GM21515 (cell line): Measurements from ENCODE around the gene EIF1.

Experiments used
- ATAC-seq: cut with Tn5 transposase; IDR thresholded peaks from one replicate; pipeline ENCODE4 v1.9.1; 2021; ENCODE audit not compliant: unreplicated experiment

The EIF1 gene

DNA sequence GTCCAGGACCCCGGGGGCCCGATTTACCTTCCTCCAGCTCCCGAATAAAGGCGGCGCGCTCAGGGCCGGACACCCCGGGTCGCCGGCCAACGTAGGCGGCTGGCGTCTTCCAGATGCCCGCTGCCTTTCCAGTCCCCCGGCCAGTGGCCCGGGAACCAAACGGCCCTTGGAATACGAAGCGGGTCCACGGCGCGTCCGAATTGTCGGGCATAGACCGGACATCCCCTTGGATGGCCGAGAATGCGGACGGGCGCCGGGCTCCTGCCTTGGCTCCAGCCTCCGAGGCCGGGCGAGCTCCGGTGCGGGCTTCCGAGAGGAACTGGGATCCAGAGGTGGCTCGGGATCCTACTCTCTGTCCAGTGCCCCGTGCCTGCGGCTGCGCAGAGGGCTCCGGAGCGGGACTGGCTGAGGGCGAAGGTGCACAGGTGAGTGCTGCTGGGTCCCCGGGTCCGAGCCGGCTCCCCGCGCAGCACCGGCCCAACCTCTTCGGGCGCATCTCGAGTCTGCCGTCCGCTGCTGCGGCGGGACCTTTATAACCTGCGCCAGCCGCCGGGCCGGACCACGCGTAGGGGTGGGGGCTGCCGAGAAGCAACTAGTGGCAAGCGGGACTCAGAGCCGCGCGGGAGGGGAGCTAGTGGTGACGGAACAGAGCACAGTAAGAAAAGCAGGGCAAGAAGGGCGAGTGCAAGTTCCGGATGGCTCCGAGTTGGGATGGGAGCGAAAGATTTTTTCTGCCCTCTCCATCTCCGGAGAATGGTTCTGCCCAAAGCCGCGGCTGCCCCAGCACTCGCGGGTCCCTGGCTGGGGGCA is 45.7 kb downstream of the EIF1 start, which contains the start of gene HAP1:
TSS of gene HAP1 (minus strand) at position 505 of the 810 bp plus-strand sequence. CDS start at position 496, 9 bp downstream.
- ATAC-seq = no peak

DNA sequence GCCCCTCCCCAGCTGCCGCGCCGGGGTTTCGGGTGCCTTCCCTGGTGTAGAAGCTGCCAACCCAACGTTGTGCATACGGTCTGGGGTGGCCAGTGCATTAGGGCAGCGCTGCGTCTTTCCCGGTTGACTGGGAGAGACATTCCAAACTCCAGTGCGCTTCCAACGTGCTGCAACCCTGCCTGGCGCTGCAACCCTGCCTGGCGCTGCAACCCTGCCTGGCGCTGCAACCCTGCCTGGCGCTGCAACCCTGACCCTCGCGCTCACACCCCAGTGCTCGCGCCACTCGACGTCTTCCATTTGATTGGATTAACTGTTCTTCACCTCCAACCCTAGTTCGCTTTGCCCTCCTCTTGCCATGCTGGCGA is 46.2 kb downstream of the EIF1 start:
- no peak for ATAC-seq

DNA sequence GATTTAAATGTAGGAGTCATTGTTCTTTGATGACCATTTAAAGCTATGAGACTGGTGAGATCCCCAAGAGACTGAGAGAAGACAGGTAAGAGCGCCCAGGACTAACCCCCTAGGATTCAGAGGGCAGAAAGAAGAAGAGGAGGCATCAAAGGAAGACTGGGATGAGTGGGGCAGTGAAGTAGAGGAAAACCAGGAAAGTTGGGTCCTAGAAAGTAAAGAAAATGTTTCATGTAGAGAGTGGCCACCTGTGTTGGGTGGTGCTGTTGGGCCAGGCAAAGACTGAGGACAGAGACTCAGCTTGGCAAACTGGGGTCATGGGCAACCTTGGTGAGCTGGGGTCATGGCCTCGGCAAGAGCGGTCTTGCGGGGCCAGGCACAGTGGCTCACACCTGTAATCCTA is 47.1 kb downstream of the EIF1 start:
- no peak for ATAC-seq

DNA sequence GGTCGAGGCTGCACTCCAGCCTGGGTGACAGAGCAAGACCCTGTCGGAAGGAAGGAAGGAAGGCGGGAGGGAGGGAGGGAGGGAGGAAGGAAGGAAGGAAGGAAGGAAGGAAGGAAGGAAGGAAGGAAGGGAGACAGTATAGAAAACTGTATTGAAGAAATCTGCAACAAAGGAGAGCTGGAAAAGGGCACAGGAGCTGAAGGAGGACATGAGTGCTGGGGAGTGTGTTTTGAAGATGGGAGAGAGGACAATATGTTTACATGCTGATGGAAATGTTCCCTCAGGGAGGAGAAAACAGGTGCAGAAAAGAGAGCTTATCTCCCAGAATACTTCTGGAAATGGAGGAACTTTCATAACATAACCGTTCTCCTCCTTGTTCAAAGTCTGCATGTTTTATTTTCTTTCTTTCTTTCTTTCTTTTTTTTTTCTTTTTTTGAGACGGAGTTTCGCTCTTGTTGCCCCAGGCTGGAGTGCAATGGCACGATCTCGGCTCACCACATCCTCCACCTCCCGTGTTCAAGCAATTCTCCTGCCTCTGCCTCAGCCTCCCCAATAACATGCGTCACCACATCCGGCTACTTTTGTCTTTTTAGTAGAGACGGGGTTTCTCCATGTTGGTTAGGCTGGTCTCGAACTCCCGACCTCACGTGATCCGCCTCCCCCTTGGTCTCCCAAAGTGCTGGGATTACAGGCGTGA is 48.4 kb downstream of the EIF1 start:
- no peak for ATAC-seq

DNA sequence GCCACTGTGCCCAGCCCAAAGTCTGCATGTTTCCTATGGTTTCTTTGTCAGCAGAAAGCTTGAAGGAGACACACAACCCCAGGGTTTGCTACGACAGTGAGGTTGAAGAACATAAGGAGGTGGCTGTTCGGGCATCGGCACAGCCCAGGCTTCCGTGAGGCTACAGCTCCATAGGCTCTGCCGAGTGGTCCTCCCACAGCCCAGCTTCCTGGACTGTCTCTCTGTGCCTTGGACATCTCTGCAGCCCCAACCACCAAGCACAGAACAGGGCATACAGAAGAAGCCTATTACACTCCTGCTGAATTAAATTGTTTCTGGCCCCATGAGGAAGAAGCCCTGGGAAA is 49.0 kb downstream of the EIF1 start:
- no peak for ATAC-seq

DNA sequence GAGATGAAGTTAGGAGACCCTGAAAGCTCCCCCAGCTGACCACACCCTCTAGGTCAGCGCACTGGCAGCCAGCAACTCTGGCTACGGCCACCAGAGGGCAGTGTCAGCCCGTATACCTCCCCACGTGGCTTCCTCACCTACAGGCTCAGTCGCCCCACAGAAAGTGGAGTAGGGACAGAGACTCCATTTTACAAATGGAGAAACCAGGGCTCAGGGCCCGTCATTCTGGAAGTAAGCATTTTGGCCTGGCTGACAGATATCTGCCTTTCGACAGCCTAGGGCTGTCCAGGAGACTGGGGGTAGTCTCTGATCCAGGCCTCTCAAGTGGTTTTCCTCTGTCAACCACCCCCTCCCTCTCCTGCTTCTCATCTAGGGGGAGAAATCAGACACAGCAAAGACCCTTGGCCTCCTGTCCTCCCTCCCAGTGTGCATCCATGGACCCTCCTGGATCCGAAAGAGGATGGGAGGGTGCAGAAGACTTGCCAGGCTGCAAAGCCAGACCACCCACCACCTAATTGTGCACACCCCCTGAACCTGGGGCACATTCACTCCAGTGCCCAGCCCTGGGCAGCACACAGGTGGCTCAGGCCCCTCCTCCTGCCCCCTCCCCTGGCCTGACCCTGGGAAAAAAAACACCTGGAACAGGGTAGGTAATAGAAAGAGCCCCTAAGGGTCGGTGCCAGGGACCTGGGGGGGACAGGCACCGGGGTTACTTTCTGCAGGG is 49.6 kb downstream of the EIF1 start:
- no peak for ATAC-seq

DNA sequence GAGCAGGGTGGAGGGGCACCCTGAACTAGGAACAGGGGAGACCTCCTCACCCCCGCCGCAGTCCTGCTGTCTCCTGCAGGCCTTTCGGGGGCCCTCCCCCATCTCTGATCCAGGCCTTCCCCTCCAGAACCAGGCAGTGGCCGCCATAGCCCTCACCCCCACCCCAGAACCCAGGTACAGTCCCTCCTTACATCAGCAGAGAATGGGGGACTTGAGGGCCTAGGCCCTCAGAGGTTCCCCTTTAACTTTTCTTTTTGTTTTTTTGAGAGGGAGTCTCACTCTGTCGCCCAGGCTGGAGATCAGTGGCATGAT is 50.1 kb downstream of the EIF1 start:
- ATAC-seq = no peak

DNA sequence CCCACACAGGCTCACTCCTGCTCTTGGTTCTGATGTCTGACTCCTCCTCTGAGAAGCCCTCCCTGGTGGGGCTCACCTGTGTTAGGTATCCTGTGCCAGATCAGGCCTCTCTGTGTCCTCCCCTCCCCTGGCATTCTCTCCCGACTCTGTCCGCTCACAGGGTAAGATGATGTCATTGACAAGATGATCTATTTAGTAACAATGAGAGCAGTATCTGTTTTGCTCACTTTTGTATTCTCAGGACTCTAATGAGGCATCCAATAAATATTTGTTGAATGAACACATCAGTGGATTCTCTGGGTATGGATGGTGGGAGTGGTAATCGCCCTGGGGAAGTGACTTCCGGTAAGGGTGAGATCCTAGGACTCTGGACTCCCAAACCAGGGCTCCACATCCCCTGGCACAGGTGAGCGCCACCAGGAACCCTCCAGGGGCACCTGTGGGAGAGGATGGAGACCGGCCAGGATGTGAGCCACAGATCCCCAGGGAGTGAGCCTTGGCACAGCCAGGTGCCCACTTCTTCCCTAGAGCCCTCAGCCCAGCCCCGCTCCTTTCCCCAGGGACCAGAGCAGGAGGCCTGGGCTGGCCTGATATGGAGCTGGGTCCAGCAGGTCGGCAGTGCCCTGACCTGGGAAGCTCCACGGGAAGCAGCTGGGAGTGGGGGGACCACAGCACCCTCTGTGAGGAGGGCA is 51.1 kb downstream of the EIF1 start:
- no peak for ATAC-seq

DNA sequence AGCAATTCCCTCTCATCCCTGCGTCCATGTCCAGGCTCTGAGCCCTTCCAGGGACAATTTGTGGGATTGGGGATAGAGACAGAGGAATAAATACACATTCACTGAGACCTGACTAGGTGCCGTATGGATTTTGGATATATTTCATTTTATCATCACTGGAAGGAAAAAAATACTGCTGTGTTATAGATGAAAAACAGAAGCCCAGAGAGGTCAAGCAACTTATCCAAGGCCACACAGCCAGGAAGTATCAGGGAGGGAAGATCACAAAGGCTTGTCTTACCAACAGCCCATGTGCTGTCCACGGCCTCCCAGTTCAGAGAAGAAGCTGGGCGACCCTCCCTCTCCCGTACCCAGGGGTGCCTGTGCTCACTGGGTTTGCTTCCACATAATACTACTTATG is 51.8 kb downstream of the EIF1 start:
- no peak for ATAC-seq

DNA sequence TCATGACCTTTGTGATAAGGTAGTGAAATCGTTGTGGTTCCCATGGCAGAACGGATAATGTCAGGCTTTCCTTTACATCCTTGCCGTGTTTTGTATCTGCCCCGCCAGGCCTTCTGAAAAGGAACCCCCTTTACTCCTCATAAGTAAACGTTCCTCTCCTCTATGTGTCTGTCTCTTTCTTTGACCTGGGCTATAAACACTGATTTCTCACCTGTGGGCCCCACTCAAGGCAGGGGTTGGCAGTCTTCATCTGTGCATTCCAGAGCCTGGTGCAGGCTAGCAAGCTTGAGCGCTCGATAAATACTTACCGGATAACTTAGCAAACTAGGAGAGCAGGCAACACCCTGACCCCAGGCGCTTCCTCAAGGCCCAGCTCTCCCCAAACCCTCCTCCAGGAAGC is 53.0 kb downstream of the EIF1 start:
- no peak for ATAC-seq
